ENCODE data around the gene RELN.

Gene RELN

GRCh38 chr7:103564416-103564815 lies 425.0 kb downstream of the RELN start:
- Histone ChIP-seq H3K27me3 (replicated peaks in 2 of 5; ENCODE audit: control insufficient read depth in 4 of 5, insufficient read depth in 5 of 5, low read length in 4 of 5) (peaks cover 0 to 6% (median 2%) of the 10 kb centered on the region in 5 experiments), H3K27ac (ENCODE audit: insufficient read depth in 1 of 2, low read depth in 1 of 2, low read length in 2 of 2, poor library complexity in 1 of 2, severe bottlenecking in 2 of 2) (no peak overlapping the region), H3K36me3 (ENCODE audit: control insufficient read depth in 4 of 4, insufficient read depth in 4 of 4, low read length in 3 of 4) (no peaks in the 10 kb centered on the region), H3K4me3 (ENCODE audit: control insufficient read depth in 1 of 7, extremely low read depth in 1 of 7, insufficient read depth in 4 of 7, low read depth in 2 of 7, low read length in 6 of 7) (no peak overlapping the region), H3K9me3 (ENCODE audit: control extremely low read depth in 1 of 5, control insufficient read depth in 4 of 5, insufficient read depth in 2 of 5, low read depth in 1 of 5, low read length in 4 of 5) (no peaks in the 10 kb centered on the region), H3K4me1 (ENCODE audit: control extremely low read depth in 1 of 4, control insufficient read depth in 4 of 4, insufficient read depth in 4 of 4, low read length in 3 of 4) (no peaks in the 10 kb centered on the region)
- ChIA-PET CTCF (interaction anchor here (1.1 kb wide), 1 partner anchor 10 kb away, joined by 3 read pairs; no protein-coding TSS in a partner anchor), POLR2A (no interaction called here)
- WGBS (ENCODE audit: insufficient coverage) = no CpG with 5 or more reads among the region's 2 CpGs
- no peak for DNase-seq

- no peaks in the 10 kb centered on the region for H3K4me1 ChIP-seq (ENCODE audit: control extremely low read depth in 1 of 4, control insufficient read depth in 4 of 4, insufficient read depth in 4 of 4, low read length in 3 of 4)
- no peak for DNase-seq
- no peaks in the 10 kb centered on the region for H3K36me3 ChIP-seq (ENCODE audit: control insufficient read depth in 4 of 4, insufficient read depth in 4 of 4, low read length in 3 of 4)
- H3K4me3 ChIP-seq (ENCODE audit: control insufficient read depth in 1 of 7, extremely low read depth in 1 of 7, insufficient read depth in 4 of 7, low read depth in 2 of 7, low read length in 6 of 7) = no peak overlapping the region
- no peak overlapping the region for H3K27ac ChIP-seq (ENCODE audit: insufficient read depth in 1 of 2, low read depth in 1 of 2, low read length in 2 of 2, poor library complexity in 1 of 2, severe bottlenecking in 2 of 2)
- ChIA-PET POLR2A (no interaction called here), CTCF (no interaction called here)
- WGBS (ENCODE audit: insufficient coverage) = no CpG with 5 or more reads among the region's 1 CpG
- peaks cover 0 to 3% (median 0%) of the 10 kb centered on the region in 5 experiments for H3K27me3 ChIP-seq (replicated peaks in 2 of 5; ENCODE audit: control insufficient read depth in 4 of 5, insufficient read depth in 5 of 5, low read length in 4 of 5)
- peaks cover 0 to 1% (median 0%) of the 10 kb centered on the region in 5 experiments for H3K9me3 ChIP-seq (ENCODE audit: control extremely low read depth in 1 of 5, control insufficient read depth in 4 of 5, insufficient read depth in 2 of 5, low read depth in 1 of 5, low read length in 4 of 5)
Measured at GRCh38 chr7:103560136-103560535, 429.3 kb downstream of the RELN start.

GRCh38 chr7:103551016-103551415 lies 438.4 kb downstream of the RELN start:
- no peak for DNase-seq
- Histone ChIP-seq H3K9me3 (ENCODE audit: control extremely low read depth in 1 of 5, control insufficient read depth in 4 of 5, insufficient read depth in 2 of 5, low read depth in 1 of 5, low read length in 4 of 5) (no peaks in the 10 kb centered on the region), H3K4me1 (ENCODE audit: control extremely low read depth in 1 of 4, control insufficient read depth in 4 of 4, insufficient read depth in 4 of 4, low read length in 3 of 4) (no peaks in the 10 kb centered on the region), H3K36me3 (ENCODE audit: control insufficient read depth in 4 of 4, insufficient read depth in 4 of 4, low read length in 3 of 4) (no peaks in the 10 kb centered on the region), H3K27ac (ENCODE audit: insufficient read depth in 1 of 2, low read depth in 1 of 2, low read length in 2 of 2, poor library complexity in 1 of 2, severe bottlenecking in 2 of 2) (no peak overlapping the region), H3K4me3 (ENCODE audit: control insufficient read depth in 1 of 7, extremely low read depth in 1 of 7, insufficient read depth in 4 of 7, low read depth in 2 of 7, low read length in 6 of 7) (no peak overlapping the region), H3K27me3 (replicated peaks in 2 of 5; ENCODE audit: control insufficient read depth in 4 of 5, insufficient read depth in 5 of 5, low read length in 4 of 5) (peaks cover 0 to 5% (median 0%) of the 10 kb centered on the region in 5 experiments)
- POLR2A ChIA-PET = no interaction called here
- CTCF ChIA-PET = interaction anchor here (0.6 kb wide), 1 partner anchor 618 kb away, joined by 3 read pairs; no protein-coding TSS in a partner anchor
- 92% methylated on average over 7 of the region's 12 CpGs for WGBS (ENCODE audit: insufficient coverage)

- H3K4me1 ChIP-seq (ENCODE audit: control extremely low read depth in 1 of 4, control insufficient read depth in 4 of 4, insufficient read depth in 4 of 4, low read length in 3 of 4) = no peaks in the 10 kb centered on the region
- H3K36me3 ChIP-seq (ENCODE audit: control insufficient read depth in 4 of 4, insufficient read depth in 4 of 4, low read length in 3 of 4) = no peaks in the 10 kb centered on the region
- peaks cover 0 to 6% (median 0%) of the 10 kb centered on the region in 5 experiments for H3K27me3 ChIP-seq (replicated peaks in 2 of 5; ENCODE audit: control insufficient read depth in 4 of 5, insufficient read depth in 5 of 5, low read length in 4 of 5)
- ChIA-PET CTCF (no interaction called here), POLR2A (no interaction called here)
- WGBS (ENCODE audit: insufficient coverage) = 82% methylated on average over 1 of the region's 2 CpGs
- no peak overlapping the region for H3K27ac ChIP-seq (ENCODE audit: insufficient read depth in 1 of 2, low read depth in 1 of 2, low read length in 2 of 2, poor library complexity in 1 of 2, severe bottlenecking in 2 of 2)
- no peaks in the 10 kb centered on the region for H3K9me3 ChIP-seq (ENCODE audit: control extremely low read depth in 1 of 5, control insufficient read depth in 4 of 5, insufficient read depth in 2 of 5, low read depth in 1 of 5, low read length in 4 of 5)
- DNase-seq = no peak
- no peak overlapping the region for H3K4me3 ChIP-seq (ENCODE audit: control insufficient read depth in 1 of 7, extremely low read depth in 1 of 7, insufficient read depth in 4 of 7, low read depth in 2 of 7, low read length in 6 of 7)
Measured at GRCh38 chr7:103549786-103550185, 439.7 kb downstream of the RELN start.

- no peaks in the 10 kb centered on the region for H3K4me1 ChIP-seq (ENCODE audit: control extremely low read depth in 1 of 4, control insufficient read depth in 4 of 4, insufficient read depth in 4 of 4, low read length in 3 of 4)
- peaks cover 0 to 4% (median 0%) of the 10 kb centered on the region in 5 experiments for H3K27me3 ChIP-seq (replicated peaks in 2 of 5; ENCODE audit: control insufficient read depth in 4 of 5, insufficient read depth in 5 of 5, low read length in 4 of 5)
- no peaks in the 10 kb centered on the region for H3K36me3 ChIP-seq (ENCODE audit: control insufficient read depth in 4 of 4, insufficient read depth in 4 of 4, low read length in 3 of 4)
- DNase-seq = no peak
- no peak overlapping the region for H3K27ac ChIP-seq (ENCODE audit: insufficient read depth in 1 of 2, low read depth in 1 of 2, low read length in 2 of 2, poor library complexity in 1 of 2, severe bottlenecking in 2 of 2)
- 100% methylated on average over 1 of the region's 3 CpGs for WGBS (ENCODE audit: insufficient coverage)
- ChIA-PET CTCF (no interaction called here), POLR2A (no interaction called here)
- H3K4me3 ChIP-seq (ENCODE audit: control insufficient read depth in 1 of 7, extremely low read depth in 1 of 7, insufficient read depth in 4 of 7, low read depth in 2 of 7, low read length in 6 of 7) = no peak overlapping the region
- H3K9me3 ChIP-seq (ENCODE audit: control extremely low read depth in 1 of 5, control insufficient read depth in 4 of 5, insufficient read depth in 2 of 5, low read depth in 1 of 5, low read length in 4 of 5) = no peaks in the 10 kb centered on the region
Measured at GRCh38 chr7:103547451-103548284, 441.8 kb downstream of the RELN start.

GRCh38 chr7:103542470-103542869 lies 447.0 kb downstream of the RELN start:
- peak in 1 of 3 donors; percentile 4 for DNase-seq
- 100% methylated on average over 2 of the region's 5 CpGs for WGBS (ENCODE audit: insufficient coverage)
- H3K4me1 ChIP-seq (ENCODE audit: control extremely low read depth in 1 of 4, control insufficient read depth in 4 of 4, insufficient read depth in 4 of 4, low read length in 3 of 4) = no peaks in the 10 kb centered on the region
- H3K27ac ChIP-seq (ENCODE audit: insufficient read depth in 1 of 2, low read depth in 1 of 2, low read length in 2 of 2, poor library complexity in 1 of 2, severe bottlenecking in 2 of 2) = no peak overlapping the region
- CTCF ChIA-PET = no interaction called here
- no peaks in the 10 kb centered on the region for H3K36me3 ChIP-seq (ENCODE audit: control insufficient read depth in 4 of 4, insufficient read depth in 4 of 4, low read length in 3 of 4)
- no peak overlapping the region for H3K4me3 ChIP-seq (ENCODE audit: control insufficient read depth in 1 of 7, extremely low read depth in 1 of 7, insufficient read depth in 4 of 7, low read depth in 2 of 7, low read length in 6 of 7)
- H3K9me3 ChIP-seq (ENCODE audit: control extremely low read depth in 1 of 5, control insufficient read depth in 4 of 5, insufficient read depth in 2 of 5, low read depth in 1 of 5, low read length in 4 of 5) = no peaks in the 10 kb centered on the region
- peaks cover 0 to 4% (median 0%) of the 10 kb centered on the region in 5 experiments for H3K27me3 ChIP-seq (replicated peaks in 2 of 5; ENCODE audit: control insufficient read depth in 4 of 5, insufficient read depth in 5 of 5, low read length in 4 of 5)
- POLR2A ChIA-PET = no interaction called here

GRCh38 chr7:103541947-103542346 lies 447.5 kb downstream of the RELN start:
- H3K4me1 ChIP-seq (ENCODE audit: control extremely low read depth in 1 of 4, control insufficient read depth in 4 of 4, insufficient read depth in 4 of 4, low read length in 3 of 4) = no peaks in the 10 kb centered on the region
- POLR2A ChIA-PET = no interaction called here
- H3K27me3 ChIP-seq (replicated peaks in 2 of 5; ENCODE audit: control insufficient read depth in 4 of 5, insufficient read depth in 5 of 5, low read length in 4 of 5) = peaks cover 0 to 6% (median 0%) of the 10 kb centered on the region in 5 experiments
- no peaks in the 10 kb centered on the region for H3K9me3 ChIP-seq (ENCODE audit: control extremely low read depth in 1 of 5, control insufficient read depth in 4 of 5, insufficient read depth in 2 of 5, low read depth in 1 of 5, low read length in 4 of 5)
- no peak overlapping the region for H3K4me3 ChIP-seq (ENCODE audit: control insufficient read depth in 1 of 7, extremely low read depth in 1 of 7, insufficient read depth in 4 of 7, low read depth in 2 of 7, low read length in 6 of 7)
- no peak overlapping the region for H3K27ac ChIP-seq (ENCODE audit: insufficient read depth in 1 of 2, low read depth in 1 of 2, low read length in 2 of 2, poor library complexity in 1 of 2, severe bottlenecking in 2 of 2)
- CTCF ChIA-PET = no interaction called here
- WGBS (ENCODE audit: insufficient coverage) = no CpG with 5 or more reads among the region's 2 CpGs
- DNase-seq = no peak
- no peaks in the 10 kb centered on the region for H3K36me3 ChIP-seq (ENCODE audit: control insufficient read depth in 4 of 4, insufficient read depth in 4 of 4, low read length in 3 of 4)
